OCI-LY1 (cell line): ENCODE data around the gene SOCS1.

Experiments
- CTCF ChIP-seq: fragments of 200-600 bp; sonication (generic), shearing (Covaris generic); IDR thresholded peaks from 2 replicates; pipeline ENCODE4 v1.5.1; 2017; ENCODE audit warnings: mild to moderate bottlenecking, antibody characterized with exemption, low read length, moderate library complexity, mixed read lengths
- EZH2 ChIP-seq: fragments of 200-600 bp; sonication (generic), shearing (Covaris generic); IDR thresholded peaks from 2 replicates; pipeline ENCODE4 v1.8.0; 2017; ENCODE audit warnings: borderline replicate concordance, mixed run types, mild to moderate bottlenecking, antibody characterized with exemption, low read length, moderate library complexity, mixed read lengths

GRCh38 chr16:11242658-11243057 is 13.3 kb downstream of the SOCS1 start:
- no peak for TF ChIP-seq CTCF
- TF ChIP-seq EZH2 = no peak
